HG02610 (cell line): Measurements from ENCODE around the gene IPO11.

Experiments
- ATAC-seq: cut with Tn5 transposase; IDR thresholded peaks from one replicate; pipeline ENCODE4 v1.9.1; 2021; ENCODE audit warnings: mild to moderate bottlenecking, moderate library complexity; ENCODE audit not compliant: unreplicated experiment

Gene IPO11

GRCh38 chr5:62568143-62568542, 155.6 kb downstream of the IPO11 start:
- ATAC-seq: no peak

GRCh38 chr5:62568800-62569432, 156.4 kb downstream of the IPO11 start:
- no peak for ATAC-seq

- peak; percentile 75 for ATAC-seq
Observed at GRCh38 chr5:62569470-62569869, 156.9 kb downstream of the IPO11 start.

- no peak for ATAC-seq
Observed at GRCh38 chr5:62572918-62573514, 160.5 kb downstream of the IPO11 start.

GRCh38 chr5:62574599-62574998, 162.0 kb downstream of the IPO11 start:
- ATAC-seq: peak; percentile 74

GRCh38 chr5:62575066-62575465, 162.5 kb downstream of the IPO11 start:
- no peak for ATAC-seq

GRCh38 chr5:62575489-62575888, 162.9 kb downstream of the IPO11 start:
- no peak for ATAC-seq

GRCh38 chr5:62576570-62577170, 164.1 kb downstream of the IPO11 start:
- no peak for ATAC-seq

GRCh38 chr5:62577488-62577887, 164.9 kb downstream of the IPO11 start:
- no peak for ATAC-seq

GRCh38 chr5:62578540-62578939, 166.0 kb downstream of the IPO11 start, which contains the start of gene LRRC70:
Gene LRRC70, plus strand, starts transcription at chr5:62578819. Its CDS starts 620 bp downstream, at chr5:62579439.
- ATAC-seq: peak; percentile 71

- no peak for ATAC-seq
Observed at GRCh38 chr5:62579761-62580160, 167.2 kb downstream of the IPO11 start.

GRCh38 chr5:62581836-62582597, 169.5 kb downstream of the IPO11 start:
- ATAC-seq: no peak

GRCh38 chr5:62584391-62584790, 171.8 kb downstream of the IPO11 start:
- ATAC-seq: no peak

GRCh38 chr5:62585306-62585705, 172.7 kb downstream of the IPO11 start:
- no peak for ATAC-seq

- no peak for ATAC-seq
Observed at GRCh38 chr5:62585751-62586150, 173.2 kb downstream of the IPO11 start.

- ATAC-seq: peak; percentile 78
Observed at GRCh38 chr5:62587737-62588136, 175.2 kb downstream of the IPO11 start.

- ATAC-seq: no peak
Observed at GRCh38 chr5:62588668-62589067, 176.1 kb downstream of the IPO11 start.

GRCh38 chr5:62589504-62589903, 176.9 kb downstream of the IPO11 start:
- ATAC-seq: no peak

GRCh38 chr5:62590387-62590786, 177.8 kb downstream of the IPO11 start:
- no peak for ATAC-seq

GRCh38 chr5:62592558-62592957, 180.0 kb downstream of the IPO11 start:
- no peak for ATAC-seq

- no peak for ATAC-seq
Observed at GRCh38 chr5:62593331-62593730, 180.8 kb downstream of the IPO11 start.
